Stimulated activated naive CD8-positive, alpha-beta T cell treated with anti-CD3 and anti-CD28 coated beads, Interleukin-15, Interleukin-2, amounts not matched to agents 100 ng/mL and 50 ng/mL, for 24 hours (primary cell): ENCODE data around the gene IL22RA2.
A peak's percentile ranks its signal among the peaks of the same experiment; 100 is the strongest.

Source experiments
- H3K27ac Mint-ChIP-seq: one replicate; pipeline ENCODE4 v1.8.0; 2021; ENCODE audit warnings: mild to moderate bottlenecking, mixed read lengths
- H3K27me3 Mint-ChIP-seq: one replicate; pipeline ENCODE4 v1.8.0; 2021; ENCODE audit warnings: mixed read lengths
- H3K36me3 Mint-ChIP-seq: one replicate; pipeline ENCODE4 v1.8.0; 2021; ENCODE audit warnings: low read depth, mixed read lengths
- H3K4me1 Mint-ChIP-seq: one replicate; pipeline ENCODE4 v1.8.0; 2021; ENCODE audit warnings: low read depth, mixed read lengths
- H3K4me3 Mint-ChIP-seq: one replicate; pipeline ENCODE4 v1.8.0; 2021; ENCODE audit warnings: mild to moderate bottlenecking, mixed read lengths
- H3K9me3 Mint-ChIP-seq: one replicate; pipeline ENCODE4 v1.8.0; 2021; ENCODE audit warnings: mixed read lengths

The IL22RA2 gene

DNA sequence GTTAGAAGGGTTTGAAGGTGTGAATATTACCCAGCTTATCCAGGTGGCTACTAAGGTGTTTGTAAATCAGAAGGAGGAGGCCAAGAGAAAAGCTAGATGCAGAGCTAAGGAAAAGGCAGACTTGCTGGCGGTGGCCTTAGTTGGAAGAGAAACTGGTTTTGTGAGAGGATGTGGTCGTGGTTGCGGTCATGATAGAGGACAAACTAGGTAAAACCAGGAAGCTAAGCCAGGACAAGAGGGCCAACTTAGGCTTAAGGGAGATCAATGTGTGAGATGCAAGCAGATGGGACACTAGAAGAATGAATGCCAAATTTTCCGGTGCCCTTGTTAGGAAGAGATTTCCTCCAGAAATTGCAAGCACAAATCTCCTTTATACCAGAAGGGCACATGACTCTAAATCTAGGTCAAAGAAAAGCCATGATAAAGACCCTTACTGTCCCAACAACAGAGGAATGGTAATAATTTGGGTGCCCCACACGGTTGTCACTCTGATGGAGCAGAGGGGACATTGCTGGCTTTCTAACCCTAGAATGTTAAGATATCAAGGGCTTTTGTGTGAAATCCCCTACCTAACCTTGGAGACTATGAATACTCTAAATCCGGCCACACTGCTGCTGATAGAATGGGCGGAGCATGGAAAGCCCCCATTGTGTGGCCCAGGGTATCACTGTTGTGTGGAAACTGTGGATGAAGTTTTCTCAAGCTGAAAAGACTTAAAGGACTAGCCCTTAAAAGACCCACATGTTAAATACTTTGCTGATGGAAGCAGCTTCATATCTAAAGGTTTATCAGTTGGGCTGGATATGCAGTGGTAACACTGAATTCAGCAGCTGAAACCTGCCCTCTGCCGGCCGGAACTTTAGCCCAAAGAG lies 7.8 kb downstream of the IL22RA2 start:
- H3K4me1 Mint-ChIP-seq: peaks cover 38% of the 10 kb centered on the region
- H3K4me3 Mint-ChIP-seq: peak overlapping the region; percentile 3
- peaks cover 8% of the 10 kb centered on the region for H3K36me3 Mint-ChIP-seq
- H3K27ac Mint-ChIP-seq: peak overlapping the region; percentile 6
- H3K9me3 Mint-ChIP-seq: peaks cover 15% of the 10 kb centered on the region
- peaks cover 22% of the 10 kb centered on the region for H3K27me3 Mint-ChIP-seq

GRCh38 chr6:137163732-137164318 lies 9.6 kb downstream of the IL22RA2 start:
- Mint-ChIP-seq H3K27ac (no peak overlapping the region), H3K9me3 (peaks cover 15% of the 10 kb centered on the region), H3K27me3 (peaks cover 29% of the 10 kb centered on the region), H3K4me3 (no peak overlapping the region), H3K4me1 (peaks cover 38% of the 10 kb centered on the region), H3K36me3 (peaks cover 8% of the 10 kb centered on the region)

- no peak overlapping the region for H3K27ac Mint-ChIP-seq
- H3K4me1 Mint-ChIP-seq: peaks cover 30% of the 10 kb centered on the region
- H3K9me3 Mint-ChIP-seq: peaks cover 15% of the 10 kb centered on the region
- H3K27me3 Mint-ChIP-seq: peaks cover 37% of the 10 kb centered on the region
- peaks cover 8% of the 10 kb centered on the region for H3K36me3 Mint-ChIP-seq
- H3K4me3 Mint-ChIP-seq: no peak overlapping the region
These were observed 10.6 kb downstream of the IL22RA2 start for GRCh38 chr6:137162692-137163306.

DNA sequence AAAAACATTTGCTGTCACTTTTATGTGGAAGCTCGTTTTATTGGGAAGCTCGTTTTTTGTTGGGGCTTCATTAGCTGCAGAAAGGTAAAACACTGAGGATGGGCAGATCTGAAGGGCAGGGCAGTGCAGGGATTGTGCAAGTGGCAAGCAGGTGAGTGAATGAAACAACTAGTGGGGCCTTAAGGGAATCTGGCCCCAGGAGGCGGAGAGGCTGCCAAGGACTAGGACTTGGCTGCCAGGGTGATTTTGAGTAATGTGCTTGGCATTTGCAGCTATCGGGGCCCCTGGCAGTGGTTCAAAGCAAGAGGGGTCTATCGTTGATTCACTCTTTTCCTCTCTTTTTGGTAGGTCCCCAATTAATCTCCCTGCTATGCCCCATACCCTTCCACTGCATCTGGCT lies 11.5 kb downstream of the IL22RA2 start:
- Mint-ChIP-seq H3K9me3 (peaks cover 15% of the 10 kb centered on the region), H3K27ac (no peak overlapping the region), H3K4me3 (no peak overlapping the region), H3K27me3 (peaks cover 42% of the 10 kb centered on the region), H3K36me3 (peaks cover 8% of the 10 kb centered on the region), H3K4me1 (peaks cover 24% of the 10 kb centered on the region)

GRCh38 chr6:137160763-137161162 lies 12.7 kb downstream of the IL22RA2 start:
- H3K4me1 Mint-ChIP-seq: peaks cover 26% of the 10 kb centered on the region
- H3K4me3 Mint-ChIP-seq: no peak overlapping the region
- H3K27ac Mint-ChIP-seq: no peak overlapping the region
- peaks cover 46% of the 10 kb centered on the region for H3K27me3 Mint-ChIP-seq
- peaks cover 15% of the 10 kb centered on the region for H3K9me3 Mint-ChIP-seq
- H3K36me3 Mint-ChIP-seq: peaks cover 8% of the 10 kb centered on the region

DNA sequence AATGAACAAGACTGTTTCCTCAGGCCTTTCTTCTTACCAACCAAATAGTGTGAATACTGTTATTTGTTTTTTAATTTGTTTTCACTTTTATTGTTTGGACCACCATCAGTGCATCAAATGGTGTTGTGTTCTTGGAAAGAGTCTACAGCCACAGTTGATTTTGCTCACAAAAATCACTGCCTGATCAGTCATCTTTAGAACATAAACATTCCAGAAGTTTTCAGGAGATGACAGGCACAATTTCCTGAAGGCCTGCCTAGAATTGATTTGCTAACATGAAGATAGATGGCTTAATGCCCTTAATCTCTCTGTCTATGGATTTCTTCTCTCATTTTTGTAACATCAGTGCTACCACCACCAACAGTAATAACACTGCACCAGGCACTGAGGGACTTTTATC lies 13.5 kb downstream of the IL22RA2 start:
- Mint-ChIP-seq H3K27me3 (peaks cover 46% of the 10 kb centered on the region), H3K36me3 (peaks cover 8% of the 10 kb centered on the region), H3K9me3 (peaks cover 15% of the 10 kb centered on the region), H3K27ac (no peak overlapping the region), H3K4me1 (peaks cover 26% of the 10 kb centered on the region), H3K4me3 (no peak overlapping the region)

DNA sequence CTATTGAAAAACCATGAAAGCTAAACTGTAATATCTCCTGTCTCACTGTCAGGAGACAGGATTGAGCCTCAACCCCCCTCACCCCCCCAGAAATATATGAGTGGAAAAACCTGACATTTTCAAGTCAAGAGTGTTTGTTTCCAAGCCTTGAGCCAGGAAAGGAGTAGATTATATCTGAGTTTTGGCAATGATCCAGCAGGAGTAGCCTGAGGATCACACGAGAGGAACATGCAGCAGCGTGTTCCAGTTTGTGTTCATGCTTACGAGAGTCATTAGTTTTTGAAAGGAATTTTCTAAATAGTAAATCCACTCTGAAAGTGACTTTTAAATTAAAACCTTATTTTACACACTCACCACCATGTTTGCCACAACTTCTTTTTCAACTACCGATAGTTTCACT lies 15.8 kb downstream of the IL22RA2 start:
- Mint-ChIP-seq H3K27ac (peak overlapping the region; percentile 47), H3K36me3 (no peaks in the 10 kb centered on the region), H3K27me3 (peaks cover 36% of the 10 kb centered on the region), H3K4me1 (peaks cover 22% of the 10 kb centered on the region), H3K9me3 (peaks cover 4% of the 10 kb centered on the region), H3K4me3 (no peak overlapping the region)

DNA sequence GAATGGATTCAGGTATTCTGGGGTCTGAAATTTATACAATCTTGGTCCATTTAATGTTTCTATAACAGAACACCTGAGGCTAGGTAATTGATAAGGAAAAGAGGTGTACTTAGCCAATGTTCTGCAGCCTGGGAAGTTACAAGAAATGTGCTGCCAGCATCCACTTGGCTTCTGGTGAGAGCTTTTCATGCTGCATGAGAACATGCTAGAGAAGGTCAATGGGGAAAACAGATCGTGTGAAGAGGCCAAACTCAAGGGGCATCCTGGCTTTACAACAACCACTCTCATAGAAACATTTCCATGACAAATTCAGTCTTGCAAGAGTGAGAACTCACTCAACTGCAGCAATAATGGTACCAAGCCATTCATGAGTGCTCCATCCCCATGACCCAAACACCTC lies 16.8 kb downstream of the IL22RA2 start:
- peaks cover 27% of the 10 kb centered on the region for H3K27me3 Mint-ChIP-seq
- no peaks in the 10 kb centered on the region for H3K36me3 Mint-ChIP-seq
- no peak overlapping the region for H3K27ac Mint-ChIP-seq
- H3K4me3 Mint-ChIP-seq: no peak overlapping the region
- no peaks in the 10 kb centered on the region for H3K9me3 Mint-ChIP-seq
- H3K4me1 Mint-ChIP-seq: peaks cover 22% of the 10 kb centered on the region

DNA sequence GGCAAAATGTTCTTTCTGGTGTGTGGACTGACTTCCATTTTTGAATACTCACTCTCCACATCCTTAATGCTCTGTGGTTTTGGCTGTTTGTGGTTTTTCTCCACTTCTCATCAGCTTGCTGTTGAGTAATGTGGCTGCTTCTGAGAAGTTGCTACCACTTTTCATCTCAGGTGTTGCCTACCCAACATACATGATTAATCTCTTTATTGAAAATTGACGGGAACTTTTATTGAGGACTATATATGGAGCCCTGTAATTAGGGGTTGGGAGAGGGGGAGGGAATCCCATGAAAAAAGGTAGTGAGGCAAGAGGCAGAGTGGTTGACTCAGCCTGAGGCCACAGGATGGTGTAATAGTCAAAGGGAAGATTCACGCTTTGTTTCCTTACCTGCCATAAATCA lies 17.6 kb downstream of the IL22RA2 start:
- H3K36me3 Mint-ChIP-seq: no peaks in the 10 kb centered on the region

DNA sequence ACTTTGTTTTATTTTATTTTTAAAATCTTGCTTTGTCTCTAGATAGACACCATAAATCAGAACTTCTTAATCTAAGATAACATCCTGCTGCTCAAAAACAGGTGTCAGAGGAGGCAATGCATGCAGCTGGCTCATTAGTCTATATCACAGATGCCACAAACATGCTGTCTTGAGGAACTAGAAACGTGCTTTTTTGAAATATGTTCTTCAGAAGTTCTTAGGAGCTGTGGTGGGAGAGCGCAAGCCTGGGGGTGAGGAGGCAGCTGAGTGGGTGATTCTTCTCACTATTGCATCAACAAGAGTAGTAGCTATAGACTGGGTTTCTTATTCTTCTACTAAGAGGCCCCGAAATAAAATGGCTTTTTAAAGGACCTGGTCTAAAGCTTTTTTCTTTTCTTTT lies 23.4 kb downstream of the IL22RA2 start:
- no peak overlapping the region for H3K27ac Mint-ChIP-seq
- H3K36me3 Mint-ChIP-seq: no peaks in the 10 kb centered on the region
- no peak overlapping the region for H3K4me3 Mint-ChIP-seq

More for the DNA sequence above, 17.6 kb downstream of the IL22RA2 start:
- H3K9me3 Mint-ChIP-seq: no peaks in the 10 kb centered on the region
- H3K4me3 Mint-ChIP-seq: peak overlapping the region; percentile 30
- H3K4me1 Mint-ChIP-seq: peaks cover 22% of the 10 kb centered on the region
- H3K27me3 Mint-ChIP-seq: peaks cover 24% of the 10 kb centered on the region
- H3K27ac Mint-ChIP-seq: peak overlapping the region; percentile 57

GRCh38 chr6:137149035-137149393 lies 24.4 kb downstream of the IL22RA2 start:
- Mint-ChIP-seq H3K9me3 (no peaks in the 10 kb centered on the region), H3K27me3 (no peaks in the 10 kb centered on the region), H3K36me3 (no peaks in the 10 kb centered on the region), H3K4me1 (no peaks in the 10 kb centered on the region), H3K4me3 (no peak overlapping the region), H3K27ac (no peak overlapping the region)

More for the DNA sequence above, 23.4 kb downstream of the IL22RA2 start:
- Mint-ChIP-seq H3K27me3 (no peaks in the 10 kb centered on the region), H3K4me1 (peaks cover 4% of the 10 kb centered on the region), H3K9me3 (no peaks in the 10 kb centered on the region)

GRCh38 chr6:137148306-137149034 lies 25.0 kb downstream of the IL22RA2 start:
- Mint-ChIP-seq H3K9me3 (no peaks in the 10 kb centered on the region), H3K4me1 (no peaks in the 10 kb centered on the region), H3K36me3 (no peaks in the 10 kb centered on the region), H3K27me3 (no peaks in the 10 kb centered on the region), H3K4me3 (no peak overlapping the region), H3K27ac (no peak overlapping the region)

DNA sequence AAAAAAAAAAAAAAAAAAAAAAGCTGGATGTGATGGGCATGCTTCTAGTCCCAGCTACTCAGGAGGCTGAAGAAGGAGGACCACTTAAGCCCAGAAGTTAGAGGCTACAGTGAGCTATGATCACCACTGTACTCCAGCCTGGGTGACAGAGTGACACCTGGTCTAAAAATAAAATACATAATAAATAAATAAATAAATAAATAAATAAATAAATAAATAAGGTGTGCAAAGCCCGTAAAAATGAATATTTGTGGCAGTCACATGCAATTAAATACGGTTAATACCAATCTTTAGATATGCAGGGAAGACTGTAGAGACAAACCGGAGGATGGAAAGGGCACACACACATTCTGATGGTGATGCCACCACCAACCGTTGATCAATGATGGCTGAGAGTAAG lies 26.2 kb downstream of the IL22RA2 start:
- Mint-ChIP-seq H3K27me3 (no peaks in the 10 kb centered on the region), H3K4me3 (no peak overlapping the region), H3K27ac (no peak overlapping the region), H3K36me3 (no peaks in the 10 kb centered on the region), H3K4me1 (no peaks in the 10 kb centered on the region), H3K9me3 (no peaks in the 10 kb centered on the region)

DNA sequence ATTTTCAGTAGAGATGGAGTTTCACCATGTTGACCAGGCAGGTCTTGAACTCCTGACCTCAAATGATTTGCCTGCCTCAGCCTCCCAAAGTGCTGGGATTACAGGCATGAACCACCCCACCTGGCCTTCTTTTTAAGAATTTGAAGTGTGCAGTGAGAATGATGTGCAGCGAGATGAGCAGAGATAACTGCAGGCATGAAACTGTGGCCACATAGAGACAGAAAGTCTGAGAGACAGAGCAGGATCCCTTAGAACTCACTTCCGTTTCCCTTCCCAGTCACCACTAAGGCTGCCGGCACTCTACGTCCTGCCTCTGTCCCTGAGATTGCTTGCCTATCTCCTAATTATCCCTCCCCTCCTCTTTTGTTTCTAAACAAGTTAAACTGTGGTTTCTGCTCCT lies 27.2 kb downstream of the IL22RA2 start:
- H3K27ac Mint-ChIP-seq: no peak overlapping the region
- no peaks in the 10 kb centered on the region for H3K27me3 Mint-ChIP-seq
- no peaks in the 10 kb centered on the region for H3K9me3 Mint-ChIP-seq
- H3K36me3 Mint-ChIP-seq: no peaks in the 10 kb centered on the region
- H3K4me3 Mint-ChIP-seq: no peak overlapping the region
- H3K4me1 Mint-ChIP-seq: no peaks in the 10 kb centered on the region

- H3K36me3 Mint-ChIP-seq: no peaks in the 10 kb centered on the region
- no peaks in the 10 kb centered on the region for H3K9me3 Mint-ChIP-seq
- no peaks in the 10 kb centered on the region for H3K27me3 Mint-ChIP-seq
- H3K27ac Mint-ChIP-seq: no peak overlapping the region
- no peaks in the 10 kb centered on the region for H3K4me1 Mint-ChIP-seq
- H3K4me3 Mint-ChIP-seq: no peak overlapping the region
These were observed 28.0 kb downstream of the IL22RA2 start for GRCh38 chr6:137145421-137145820.
